CD4-positive, alpha-beta T cell treated with Interleukin-10 for 1 hour (primary cell): ENCODE data around the gene PPP2R5E.
"Not testable (repeated sequence)": the region's sequence is repeated elsewhere in the genome, so short reads cannot be mapped to it uniquely, and the experiment has no call there.

Source experiments
- DNase-seq: peaks from one replicate; pipeline ENCODE4 v3.0.0-alpha.2; 2020

PPP2R5E gene

DNA sequence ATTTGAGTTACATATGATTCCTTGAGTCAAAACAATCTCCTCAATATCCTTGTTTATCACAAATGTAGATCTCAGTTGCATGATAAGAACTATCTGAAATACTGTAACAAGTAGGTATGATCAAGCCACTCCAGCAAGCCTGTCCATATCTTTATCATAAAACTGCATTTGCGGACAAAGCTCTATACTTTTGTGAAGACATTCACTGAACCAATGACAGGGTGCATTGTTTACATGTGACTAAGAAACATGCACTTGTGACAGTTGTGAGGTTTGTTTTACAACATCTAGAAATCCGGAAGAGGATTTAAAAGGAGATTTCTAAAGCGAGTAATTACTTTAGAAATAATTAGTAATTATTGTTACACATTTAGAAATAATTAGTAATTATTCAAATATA is 111.7 kb downstream of the PPP2R5E start:
- no peak for DNase-seq

DNA sequence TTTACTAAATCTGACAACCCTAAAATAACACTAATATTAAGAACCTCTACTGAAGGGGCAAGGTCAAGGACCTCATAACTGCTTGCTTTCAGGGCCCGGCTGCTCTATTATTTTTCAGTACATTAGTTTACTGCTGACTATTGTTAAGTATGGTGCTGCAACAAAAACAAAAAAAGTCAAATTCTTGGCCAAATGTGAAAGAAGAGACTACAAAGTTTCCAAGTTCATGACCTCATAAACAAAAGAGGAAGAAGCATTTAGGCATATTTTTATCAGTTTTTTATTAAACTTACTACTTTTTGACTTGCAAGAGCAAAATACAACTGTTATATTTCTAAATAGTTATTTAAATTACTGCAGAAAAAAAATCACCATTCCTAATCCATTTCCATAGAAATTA is 114.7 kb downstream of the PPP2R5E start:
- no peak for DNase-seq

DNA sequence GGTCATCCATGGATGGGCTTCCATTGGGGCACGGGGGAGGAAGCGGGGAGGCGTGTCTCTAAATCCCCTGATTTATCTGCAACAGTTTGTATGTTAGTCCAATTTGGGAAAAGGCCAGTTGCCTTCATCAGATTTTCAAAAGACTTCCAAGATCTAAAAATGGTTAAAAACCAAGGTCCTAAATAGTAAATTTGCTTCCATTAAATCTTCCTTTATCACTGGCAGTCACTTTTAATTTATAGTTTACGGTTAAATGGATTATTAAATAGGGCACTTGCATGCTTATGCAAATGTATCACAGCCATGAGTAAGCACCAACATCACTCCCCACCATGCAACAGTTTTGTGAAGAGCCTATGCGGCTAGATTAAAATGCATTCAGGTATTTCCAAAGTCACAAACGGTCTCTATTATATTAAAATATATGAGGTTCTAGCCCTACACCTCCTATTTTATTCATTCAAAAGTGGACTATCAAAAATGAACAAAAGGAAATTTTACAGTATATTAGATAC is 116.3 kb downstream of the PPP2R5E start:
- no peak for DNase-seq

- DNase-seq: no peak
Measured at GRCh38 chr14:63423889-63424288, 119.3 kb downstream of the PPP2R5E start.

- DNase-seq: no peak
Measured at GRCh38 chr14:63423381-63423780, 119.8 kb downstream of the PPP2R5E start.

DNA sequence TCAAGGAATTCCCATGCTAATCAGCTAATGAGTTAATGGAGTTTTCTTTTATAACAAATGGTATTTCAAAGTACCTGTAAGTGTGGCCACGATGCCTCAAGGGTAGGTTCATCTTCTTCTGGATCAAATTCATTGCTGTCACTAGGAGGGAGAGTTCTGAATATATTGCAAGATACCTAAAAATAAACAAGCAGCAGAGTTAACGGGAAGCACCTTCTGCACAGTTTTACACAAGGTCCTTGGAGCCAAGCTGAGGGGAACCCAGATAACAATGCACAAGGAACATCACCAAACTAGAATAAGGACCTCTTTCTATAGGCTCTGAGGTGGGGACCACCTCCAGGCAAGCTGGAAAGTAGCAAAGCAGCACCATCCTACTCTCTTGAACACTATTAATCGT is 121.3 kb downstream of the PPP2R5E start:
- no peak for DNase-seq

DNA sequence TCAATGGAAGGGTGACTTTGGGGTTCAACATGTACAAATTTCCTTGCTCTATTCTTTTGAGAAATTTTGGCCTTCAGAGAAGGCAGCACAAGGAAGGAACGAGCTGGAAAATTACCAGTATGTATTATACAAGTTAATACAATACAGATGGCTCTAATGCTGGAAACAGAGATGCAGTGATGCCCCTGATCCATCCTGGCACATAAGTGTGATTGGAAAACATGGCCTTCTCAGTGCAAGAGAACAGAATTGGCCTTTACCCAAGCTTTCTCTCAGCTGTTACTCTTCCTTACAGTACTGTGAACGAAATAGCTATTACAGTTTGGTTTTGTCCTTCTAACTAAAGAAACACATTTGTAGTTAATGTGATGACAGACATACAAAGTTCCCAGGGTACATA is 122.0 kb downstream of the PPP2R5E start:
- no peak for DNase-seq

DNA sequence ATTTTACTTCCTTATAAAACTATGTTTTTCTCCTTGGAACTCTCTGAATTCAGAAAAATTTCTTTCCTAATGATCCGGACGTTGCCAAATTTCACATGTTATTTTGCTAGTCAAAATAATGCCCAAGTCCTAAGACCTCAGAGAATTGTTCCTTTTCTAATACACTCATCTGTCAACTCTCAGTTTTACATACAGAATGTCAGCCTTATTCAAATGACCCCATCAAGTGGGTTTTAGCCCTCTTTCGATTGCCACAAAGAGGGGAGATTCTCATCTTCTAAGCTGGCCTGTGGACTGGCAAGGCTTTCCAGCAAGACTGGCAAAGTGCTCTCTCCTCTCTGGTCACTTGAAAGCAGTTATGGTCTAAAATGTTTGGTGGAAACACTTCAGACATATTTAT is 125.2 kb downstream of the PPP2R5E start:
- no peak for DNase-seq

- DNase-seq: no peak
Measured at GRCh38 chr14:63413009-63413408, 130.2 kb downstream of the PPP2R5E start.

- DNase-seq: no peak
Measured at GRCh38 chr14:63406333-63406732, 136.8 kb downstream of the PPP2R5E start.

DNA sequence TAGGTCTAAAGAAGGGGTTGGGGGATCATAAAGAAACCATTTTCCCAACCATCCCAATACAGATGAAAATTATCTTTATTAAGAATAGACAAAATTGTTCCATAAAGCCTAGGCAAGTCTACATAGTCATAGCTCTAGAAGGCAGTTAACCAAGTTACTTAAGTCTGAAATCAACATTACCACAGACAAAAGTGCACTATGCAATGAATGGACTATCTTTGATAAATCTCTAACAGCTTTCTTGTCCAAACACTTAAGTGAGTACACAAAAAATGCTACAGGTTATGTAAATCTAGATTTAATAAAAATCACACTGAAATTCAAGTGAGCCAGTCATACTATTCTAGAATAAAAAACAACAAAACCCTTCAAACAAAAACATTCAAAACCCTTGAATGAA is 137.5 kb downstream of the PPP2R5E start:
- no peak for DNase-seq

DNA sequence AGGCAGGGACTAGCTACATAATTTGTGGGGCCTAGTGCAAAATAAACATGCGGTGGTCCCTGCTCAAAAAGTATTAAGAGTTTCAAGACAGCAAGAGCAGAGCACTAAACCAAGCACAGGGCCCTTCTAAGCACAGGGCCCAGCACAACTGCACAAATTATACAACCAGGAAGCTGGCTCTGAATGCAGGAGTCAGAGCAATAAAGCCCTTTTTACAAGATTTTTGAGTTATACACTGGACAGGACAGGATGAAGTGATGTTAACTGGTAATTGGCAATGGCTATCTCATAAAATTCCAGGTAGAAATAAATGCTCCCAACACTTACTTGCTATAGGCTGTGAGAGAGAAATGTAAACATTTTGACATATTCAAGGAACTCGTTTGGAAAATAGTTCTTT is 138.3 kb downstream of the PPP2R5E start:
- no peak for DNase-seq

GRCh38 chr14:63401646-63402045 is 141.5 kb downstream of the PPP2R5E start:
- DNase-seq: no peak

DNA sequence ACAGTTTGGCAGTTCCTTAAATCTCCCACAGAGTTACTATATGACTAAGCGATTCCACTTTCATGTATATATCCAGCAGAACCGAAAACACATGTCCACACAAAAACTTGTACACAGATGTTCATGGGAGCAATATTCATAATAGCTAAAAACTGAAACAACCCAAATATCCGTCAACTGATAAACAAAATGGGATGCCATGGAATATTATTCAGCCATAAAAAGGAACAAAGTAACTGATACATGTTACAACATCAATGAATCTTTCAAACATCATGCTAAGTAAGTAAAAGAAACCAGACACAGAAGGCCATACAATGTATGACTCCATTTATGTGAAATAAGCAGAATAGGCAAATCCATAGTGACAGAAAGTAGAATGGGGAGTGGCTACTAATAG is 144.2 kb downstream of the PPP2R5E start:
- no peak for DNase-seq

DNA sequence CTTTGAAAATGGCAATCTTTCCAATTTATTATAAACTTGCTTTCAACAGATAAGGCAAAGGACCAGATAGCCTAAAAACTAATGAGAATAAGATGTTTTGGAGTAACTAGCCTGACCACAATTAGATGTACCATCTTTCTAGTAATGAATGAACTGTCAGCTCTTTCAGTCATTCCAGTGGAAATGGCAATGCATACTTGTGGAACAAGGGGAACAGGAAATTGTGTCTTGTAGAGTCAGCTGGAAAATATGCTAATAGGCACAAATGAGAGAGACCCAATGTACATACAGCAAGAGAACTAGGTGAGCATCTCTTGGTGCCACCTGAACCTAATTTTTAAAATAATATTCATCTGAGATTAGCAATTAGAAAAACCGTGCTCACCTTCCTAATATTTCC is 148.3 kb downstream of the PPP2R5E start:
- no peak for DNase-seq

DNA sequence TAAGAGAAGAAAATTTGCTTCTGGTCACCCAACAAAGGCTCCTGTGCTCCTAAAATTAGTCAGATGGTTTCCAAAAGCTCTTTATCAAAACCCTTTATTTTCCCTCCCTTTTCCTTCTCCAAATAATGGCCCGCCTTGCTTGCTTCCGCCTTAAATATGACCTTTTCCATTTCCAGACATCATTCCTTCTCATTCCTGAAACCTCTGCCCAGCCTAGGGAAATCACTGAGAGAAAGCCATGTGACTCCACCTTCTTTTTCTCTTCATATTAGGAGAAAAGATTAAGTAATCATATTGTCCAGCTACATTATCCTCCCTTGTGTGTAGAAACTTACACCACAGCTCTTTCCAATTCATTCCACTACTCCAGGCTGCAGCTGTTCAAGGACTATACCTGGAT is 148.7 kb downstream of the PPP2R5E start:
- DNase-seq: no peak

- no peak for DNase-seq
Measured at GRCh38 chr14:63393012-63393411, 150.2 kb downstream of the PPP2R5E start.

GRCh38 chr14:63392236-63392635 is 150.9 kb downstream of the PPP2R5E start:
- no peak for DNase-seq

- peak; percentile 59 for DNase-seq
Measured at GRCh38 chr14:63388766-63389431, 154.3 kb downstream of the PPP2R5E start.

DNA sequence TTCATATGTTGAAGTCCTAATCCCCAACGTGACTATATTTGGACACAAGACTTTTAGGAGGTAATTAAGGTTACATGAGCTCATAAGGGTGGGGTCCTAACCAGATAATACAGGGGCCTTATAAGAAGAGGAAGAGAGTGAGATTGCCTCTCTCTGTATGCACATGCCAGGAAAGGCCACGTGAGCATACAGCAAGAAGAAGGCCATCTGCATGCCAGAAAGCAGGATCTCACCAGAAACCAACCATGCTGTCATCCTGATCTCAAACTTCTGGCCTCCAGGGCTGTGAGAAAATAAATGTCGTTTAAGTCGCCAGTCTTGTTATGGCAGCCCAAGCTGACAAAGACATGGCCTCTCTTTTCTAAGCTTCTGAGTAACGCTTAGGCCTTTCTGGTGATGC is 155.5 kb downstream of the PPP2R5E start:
- DNase-seq: no peak

DNA sequence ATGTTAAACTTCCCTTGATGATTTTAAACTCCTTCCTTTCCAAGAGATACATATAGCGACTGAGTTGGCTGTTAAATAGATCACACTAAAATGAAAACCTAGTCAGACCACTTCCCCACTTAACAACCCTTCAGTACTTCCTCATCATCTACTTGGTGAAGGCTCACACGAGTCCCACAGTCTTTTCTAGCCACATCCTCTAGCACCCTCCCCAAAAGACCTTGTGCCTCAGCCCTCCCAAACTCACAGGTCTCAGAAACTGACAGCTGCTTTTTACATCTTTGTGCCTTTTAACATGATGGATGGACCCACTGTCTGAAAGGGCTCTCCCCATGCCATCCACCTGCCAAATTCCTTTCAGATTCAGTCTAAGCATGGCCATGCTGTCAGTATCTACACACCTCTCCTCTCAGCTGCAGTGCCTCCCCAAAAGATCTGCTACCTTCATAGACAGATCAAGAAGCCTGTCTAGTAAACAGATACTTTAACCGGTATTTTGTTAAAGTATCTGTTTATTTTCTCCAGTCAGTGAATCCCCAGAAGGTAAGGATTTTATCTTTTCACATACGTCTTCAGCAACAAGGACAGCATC is 159.3 kb downstream of the PPP2R5E start:
- peak; percentile 29 for DNase-seq

- DNase-seq: no peak
Measured at GRCh38 chr14:63378444-63378843, 164.7 kb downstream of the PPP2R5E start.

GRCh38 chr14:63375769-63376168 is 167.4 kb downstream of the PPP2R5E start:
- DNase-seq: no peak

GRCh38 chr14:63371613-63372012 is 171.6 kb downstream of the PPP2R5E start:
- not testable (repeated sequence) for DNase-seq

GRCh38 chr14:63371033-63371432 is 172.1 kb downstream of the PPP2R5E start:
- no peak for DNase-seq
